Measurements from ENCODE around the gene SLC39A2. TPM values are rescaled to one million over a fixed set of nuclear protein-coding genes. Genes with fewer than 3 reads are reported as not detected.
"Not testable (repeated sequence)": the region's sequence is repeated elsewhere in the genome, so short reads cannot be mapped to it uniquely, and the experiment has no call there.

The SLC39A2 gene
- total RNA-seq, 1 experiment from 2014 or later, result not detected

DNA sequence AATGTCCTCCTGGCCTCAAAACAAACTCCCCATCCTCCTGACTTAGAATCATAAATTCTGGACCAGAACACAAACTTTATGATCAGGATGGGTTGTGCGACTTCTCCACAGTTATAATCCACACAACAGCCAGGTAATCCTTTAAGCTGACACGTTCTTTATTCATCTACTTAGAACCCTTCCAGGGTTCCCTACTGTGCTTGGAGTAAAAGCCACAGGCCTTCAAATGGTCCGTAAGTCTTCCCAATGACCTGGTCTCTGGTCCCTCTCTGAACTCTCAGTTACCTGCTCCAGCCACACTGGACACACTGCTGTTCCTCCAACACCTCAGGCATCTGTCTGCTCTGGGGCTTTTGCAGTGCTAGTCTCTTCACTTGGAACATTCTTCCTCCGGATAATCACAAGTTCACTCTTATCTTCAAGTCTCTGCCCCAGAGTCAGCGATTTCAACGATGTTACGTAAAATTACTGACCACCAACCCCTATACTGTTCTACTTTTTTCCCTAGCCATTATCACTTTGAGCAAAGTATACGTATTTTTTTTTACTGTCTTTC lies 41.4 kb downstream of the SLC39A2 start:
- no TSS peak for BruUV-seq (replicated peaks)

DNA sequence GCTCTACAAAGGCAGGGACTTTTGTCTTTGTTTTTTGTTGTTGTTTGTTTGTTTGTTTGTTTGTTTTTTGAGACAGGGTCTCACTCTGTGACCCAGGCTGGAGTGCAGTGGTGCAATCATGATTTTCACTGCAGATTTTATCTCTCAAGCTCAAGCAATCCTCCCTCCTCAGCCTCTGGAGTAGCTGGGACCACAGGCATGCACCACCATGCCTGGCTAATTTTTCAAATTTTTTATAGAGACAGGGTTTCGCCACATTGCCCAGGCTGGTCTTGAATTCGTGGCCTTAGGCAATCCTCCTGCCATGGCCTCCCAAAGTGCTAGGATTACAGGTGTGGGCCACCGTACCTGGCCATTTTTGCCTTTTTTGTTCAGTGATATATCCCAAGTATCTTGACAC lies 41.8 kb downstream of the SLC39A2 start:
- not testable (repeated sequence) for H3K9me2 ChIP-seq (ENCODE audit: insufficient read depth); H3K27me3 ChIP-seq (ENCODE audit: insufficient read depth, low read length); H2AFZ ChIP-seq (ENCODE audit: low read depth, low read length, poor library complexity, severe bottlenecking); H3K4me3 ChIP-seq (replicated peaks in 1 of 2; ENCODE audit: low read depth in 1 of 2, low read length in 2 of 2); H3K4me2 ChIP-seq (ENCODE audit: low read length); H3K9ac ChIP-seq (ENCODE audit: low read length); DNase-seq (ENCODE audit: low read depth, low spot score); BruUV-seq (replicated peaks); H3K36me3 ChIP-seq (ENCODE audit: control insufficient read depth in 1 of 2, insufficient read depth in 2 of 2, low read length in 2 of 2); H3K27ac ChIP-seq (ENCODE audit: low read depth, low read length); H3K79me2 ChIP-seq (ENCODE audit: insufficient read depth, low read length); ATAC-seq; H3K9me3 ChIP-seq (ENCODE audit: control insufficient read depth in 1 of 2, insufficient read depth in 1 of 2, low read depth in 1 of 2, low read length in 2 of 2); H3K4me1 ChIP-seq (ENCODE audit: control insufficient read depth in 1 of 2, insufficient read depth in 2 of 2, low read length in 2 of 2); H4K20me1 ChIP-seq (ENCODE audit: insufficient read depth)
- ChIA-PET CTCF (interaction anchor here (0.8 to 5.4 kb wide), 8 partner anchors 8 to 344 kb away, joined by 3 to 148 read pairs (median 8); no protein-coding TSS in a partner anchor), POLR2A (interaction anchor here (1.8 kb wide), 1 partner anchor 26 kb away, joined by 6 read pairs; no protein-coding TSS in a partner anchor), RAD21 (ENCODE audit: low non-redundant PET in 1 of 2, low total read pairs in 2 of 2, uncharacterized antibody in 2 of 2, unreplicated experiment in 2 of 2) (interaction anchor here (1.3 to 2.2 kb wide), 3 partner anchors 26 to 63 kb away, joined by 3 to 30 read pairs (median 24); no protein-coding TSS in a partner anchor)
- intact Hi-C loops (cut with micrococcal nuclease), result loop anchor here (1.0 kb wide), 3 partner anchors 27 to 344 kb away; no protein-coding TSS in a partner anchor

More for the DNA sequence above, 41.4 kb downstream of the SLC39A2 start:
- H3K27ac ChIP-seq (ENCODE audit: low read depth, low read length), result no peak overlapping the region
- no peaks in the 10 kb centered on the region for H3K79me2 ChIP-seq (ENCODE audit: insufficient read depth, low read length)
- TF ChIP-seq ZFX (IDR thresholded peaks at IDR 0.05), result 0 out of 2 replicates have a peak, but pooled peaks have one; percentile 0
- no peak for TF ChIP-seq TCF7L2 (IDR thresholded peaks at IDR 0.05; ENCODE audit: borderline replicate concordance, extremely low read depth, insufficient read depth, insufficient read length)
- TF ChIP-seq, protein P1, sequence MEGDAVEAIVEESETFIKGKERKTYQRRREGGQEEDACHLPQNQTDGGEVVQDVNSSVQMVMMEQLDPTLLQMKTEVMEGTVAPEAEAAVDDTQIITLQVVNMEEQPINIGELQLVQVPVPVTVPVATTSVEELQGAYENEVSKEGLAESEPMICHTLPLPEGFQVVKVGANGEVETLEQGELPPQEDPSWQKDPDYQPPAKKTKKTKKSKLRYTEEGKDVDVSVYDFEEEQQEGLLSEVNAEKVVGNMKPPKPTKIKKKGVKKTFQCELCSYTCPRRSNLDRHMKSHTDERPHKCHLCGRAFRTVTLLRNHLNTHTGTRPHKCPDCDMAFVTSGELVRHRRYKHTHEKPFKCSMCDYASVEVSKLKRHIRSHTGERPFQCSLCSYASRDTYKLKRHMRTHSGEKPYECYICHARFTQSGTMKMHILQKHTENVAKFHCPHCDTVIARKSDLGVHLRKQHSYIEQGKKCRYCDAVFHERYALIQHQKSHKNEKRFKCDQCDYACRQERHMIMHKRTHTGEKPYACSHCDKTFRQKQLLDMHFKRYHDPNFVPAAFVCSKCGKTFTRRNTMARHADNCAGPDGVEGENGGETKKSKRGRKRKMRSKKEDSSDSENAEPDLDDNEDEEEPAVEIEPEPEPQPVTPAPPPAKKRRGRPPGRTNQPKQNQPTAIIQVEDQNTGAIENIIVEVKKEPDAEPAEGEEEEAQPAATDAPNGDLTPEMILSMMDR (IDR thresholded peaks at IDR 0.05 in 2 of 3, conservative IDR thresholded peaks at IDR 0.05 in 1 of 3; ENCODE audit: borderline replicate concordance in 1 of 3, insufficient read depth in 1 of 3, low read depth in 2 of 3, low read length in 2 of 3), result no peak
- H3K9ac ChIP-seq (ENCODE audit: low read length), result no peak overlapping the region
- intact Hi-C loops (cut with micrococcal nuclease), result loop anchor here (1.0 kb wide), 3 partner anchors 26 to 343 kb away; no protein-coding TSS in a partner anchor
- no peaks in the 10 kb centered on the region for H3K9me3 ChIP-seq (ENCODE audit: control insufficient read depth in 1 of 2, insufficient read depth in 1 of 2, low read depth in 1 of 2, low read length in 2 of 2)
- ATAC-seq (0 out of 2 replicates have a peak, but pooled peaks have one; percentile 6), DNase-seq (ENCODE audit: low read depth, low spot score) (no peak)
- no peak overlapping the region for H2AFZ ChIP-seq (ENCODE audit: low read depth, low read length, poor library complexity, severe bottlenecking)
- POLR2A ChIA-PET, result interaction anchor here (1.8 kb wide), 1 partner anchor 26 kb away, joined by 6 read pairs; no protein-coding TSS in a partner anchor
- H3K4me3 ChIP-seq (replicated peaks in 1 of 2; ENCODE audit: low read depth in 1 of 2, low read length in 2 of 2), result no peak overlapping the region
- H3K4me2 ChIP-seq (ENCODE audit: low read length), result no peak overlapping the region
- no peaks in the 10 kb centered on the region for H4K20me1 ChIP-seq (ENCODE audit: insufficient read depth)
- RAD21 ChIA-PET (ENCODE audit: low non-redundant PET in 1 of 2, low total read pairs in 2 of 2, uncharacterized antibody in 2 of 2, unreplicated experiment in 2 of 2), result interaction anchor here (0.6 to 2.2 kb wide), 4 partner anchors 26 to 64 kb away, joined by 3 to 30 read pairs (median 14); no protein-coding TSS in a partner anchor
- CTCF ChIA-PET, result interaction anchor here (0.6 to 5.4 kb wide), 17 partner anchors 8 to 357 kb away, joined by 3 to 148 read pairs (median 4); no protein-coding TSS in a partner anchor
- no peaks in the 10 kb centered on the region for H3K36me3 ChIP-seq (ENCODE audit: control insufficient read depth in 1 of 2, insufficient read depth in 2 of 2, low read length in 2 of 2)
- H3K9me2 ChIP-seq (ENCODE audit: insufficient read depth), result no peaks in the 10 kb centered on the region
- no peaks in the 10 kb centered on the region for H3K27me3 ChIP-seq (ENCODE audit: insufficient read depth, low read length)
- H3K4me1 ChIP-seq (ENCODE audit: control insufficient read depth in 1 of 2, insufficient read depth in 2 of 2, low read length in 2 of 2), result peaks cover 0 to 7% of the 10 kb centered on the region in 2 experiments; a peak in 1 of 4 replicates
